GM18526 (cell line): ENCODE results near the gene CPSF2.

Experiments used
- POLR2A ChIP-seq: IDR thresholded peaks from 3 replicates; pipeline ENCODE4 v1.6.1; 2011; ENCODE audit not compliant: insufficient read length; ENCODE audit errors: extremely low read depth

The CPSF2 gene

GRCh38 chr14:92134456-92134855 is 12.7 kb downstream of the CPSF2 start:
- TF ChIP-seq POLR2A = no peak

GRCh38 chr14:92135269-92135668 is 13.5 kb downstream of the CPSF2 start:
- no peak for TF ChIP-seq POLR2A

- TF ChIP-seq POLR2A = no peak
Measured at GRCh38 chr14:92143309-92143708, 21.5 kb downstream of the CPSF2 start.

GRCh38 chr14:92143962-92144361 is 22.2 kb downstream of the CPSF2 start:
- no peak for TF ChIP-seq POLR2A

GRCh38 chr14:92144708-92145107 is 22.9 kb downstream of the CPSF2 start:
- no peak for TF ChIP-seq POLR2A

- TF ChIP-seq POLR2A = no peak
Measured at GRCh38 chr14:92153581-92153980, 31.8 kb downstream of the CPSF2 start.

GRCh38 chr14:92154283-92154942 is 32.6 kb downstream of the CPSF2 start:
- no peak for TF ChIP-seq POLR2A

- TF ChIP-seq POLR2A = no peak
Measured at GRCh38 chr14:92160619-92161018, 38.9 kb downstream of the CPSF2 start.

- TF ChIP-seq POLR2A = no peak
Measured at GRCh38 chr14:92161521-92161920, 39.8 kb downstream of the CPSF2 start.

GRCh38 chr14:92164958-92165357 is 43.2 kb downstream of the CPSF2 start:
- no peak for TF ChIP-seq POLR2A

GRCh38 chr14:92173668-92174067 is 51.9 kb downstream of the CPSF2 start:
- no peak for TF ChIP-seq POLR2A

- TF ChIP-seq POLR2A = no peak
Measured at GRCh38 chr14:92175811-92176210, 54.0 kb downstream of the CPSF2 start.

- TF ChIP-seq POLR2A = no peak
Measured at GRCh38 chr14:92176476-92176875, 54.7 kb downstream of the CPSF2 start.

GRCh38 chr14:92185559-92185958 is 63.8 kb downstream of the CPSF2 start:
- TF ChIP-seq POLR2A = no peak

GRCh38 chr14:92190768-92191167 is 69.0 kb downstream of the CPSF2 start:
- TF ChIP-seq POLR2A = no peak

- no peak for TF ChIP-seq POLR2A
Measured at GRCh38 chr14:92198804-92199203, 77.0 kb downstream of the CPSF2 start.

GRCh38 chr14:92199763-92200162 is 78.0 kb downstream of the CPSF2 start:
- no peak for TF ChIP-seq POLR2A

GRCh38 chr14:92203116-92203515 is 81.3 kb downstream of the CPSF2 start:
- TF ChIP-seq POLR2A = no peak

GRCh38 chr14:92204792-92205191 is 83.0 kb downstream of the CPSF2 start:
- TF ChIP-seq POLR2A = no peak
